Measurements from ENCODE around the gene DYNC2H1. TPM values are rescaled to one million over a fixed set of nuclear protein-coding genes. Genes with fewer than 3 reads are reported as not detected.

DYNC2H1 gene
- total and polyA plus RNA-seq, 12 donors, result 11.0 to 30.6 (median 18.9) TPM

DNA sequence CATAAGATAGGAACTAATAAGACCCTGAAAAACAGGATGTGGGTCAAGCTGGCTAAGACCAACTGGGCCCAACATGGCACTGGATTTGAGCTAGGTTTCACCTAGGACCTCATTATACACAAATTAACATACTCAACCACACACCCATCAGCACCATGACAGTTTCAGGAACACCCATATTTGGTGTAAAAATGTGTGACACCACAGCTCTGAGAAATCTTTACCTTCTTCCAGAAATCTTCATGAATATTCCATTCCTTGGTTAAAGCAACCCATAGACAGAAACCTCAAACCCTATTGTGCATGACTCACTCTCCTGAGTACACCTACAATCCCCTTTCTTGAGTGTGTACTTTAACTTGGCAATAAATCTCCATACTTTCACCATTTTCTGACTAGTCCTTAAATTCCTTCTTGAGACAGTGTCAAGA, 378.8 kb downstream of the DYNC2H1 start:
- Histone ChIP-seq H3K36me3 (replicated peaks in 1 of 2) (no peaks in the 10 kb centered on the region), H3K4me1 (replicated peaks in 1 of 2) (no peaks in the 10 kb centered on the region), H3K4me3 (no peak overlapping the region), H3K27ac (no peak overlapping the region), H3K9me3 (replicated peaks in 1 of 3) (no peaks in the 10 kb centered on the region), H3K27me3 (no peaks in the 10 kb centered on the region)
- intact Hi-C loops (cut with DNase I), result no loop called here
- DNase-seq, result no peak
- TF ChIP-seq POLR2A (IDR thresholded peaks at IDR 0.05), result no peak
- TF ChIP-seq, protein P1, sequence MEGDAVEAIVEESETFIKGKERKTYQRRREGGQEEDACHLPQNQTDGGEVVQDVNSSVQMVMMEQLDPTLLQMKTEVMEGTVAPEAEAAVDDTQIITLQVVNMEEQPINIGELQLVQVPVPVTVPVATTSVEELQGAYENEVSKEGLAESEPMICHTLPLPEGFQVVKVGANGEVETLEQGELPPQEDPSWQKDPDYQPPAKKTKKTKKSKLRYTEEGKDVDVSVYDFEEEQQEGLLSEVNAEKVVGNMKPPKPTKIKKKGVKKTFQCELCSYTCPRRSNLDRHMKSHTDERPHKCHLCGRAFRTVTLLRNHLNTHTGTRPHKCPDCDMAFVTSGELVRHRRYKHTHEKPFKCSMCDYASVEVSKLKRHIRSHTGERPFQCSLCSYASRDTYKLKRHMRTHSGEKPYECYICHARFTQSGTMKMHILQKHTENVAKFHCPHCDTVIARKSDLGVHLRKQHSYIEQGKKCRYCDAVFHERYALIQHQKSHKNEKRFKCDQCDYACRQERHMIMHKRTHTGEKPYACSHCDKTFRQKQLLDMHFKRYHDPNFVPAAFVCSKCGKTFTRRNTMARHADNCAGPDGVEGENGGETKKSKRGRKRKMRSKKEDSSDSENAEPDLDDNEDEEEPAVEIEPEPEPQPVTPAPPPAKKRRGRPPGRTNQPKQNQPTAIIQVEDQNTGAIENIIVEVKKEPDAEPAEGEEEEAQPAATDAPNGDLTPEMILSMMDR (IDR thresholded peaks at IDR 0.05), result no peak

DNA sequence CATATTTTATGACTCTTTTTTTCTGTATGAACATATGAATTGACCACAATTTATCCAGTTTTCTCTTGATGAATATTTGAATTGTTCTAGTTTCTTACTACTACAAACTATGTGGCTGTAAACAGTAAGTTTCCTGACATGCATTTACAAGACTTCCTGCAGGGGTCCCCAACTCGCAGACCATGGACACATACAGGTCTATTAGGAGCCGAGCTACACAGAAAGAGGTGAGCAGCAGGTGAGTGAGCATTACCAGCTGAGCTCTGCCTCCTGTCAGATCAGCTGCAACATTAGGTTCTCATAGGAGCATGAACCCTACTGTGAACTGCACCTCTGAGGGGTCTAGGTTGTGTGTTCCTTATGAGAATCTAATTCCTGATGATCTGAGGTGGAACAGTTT, 379.4 kb downstream of the DYNC2H1 start:
- 85 to 97% (median 94%) methylated on average over 2 of the region's 2 CpGs for WGBS, 4 donors
- Histone ChIP-seq H3K4me3 (no peak overlapping the region), H3K36me3 (replicated peaks in 1 of 2) (no peaks in the 10 kb centered on the region), H3K27me3 (no peaks in the 10 kb centered on the region), H3K27ac (no peak overlapping the region), H3K4me1 (replicated peaks in 1 of 2) (no peaks in the 10 kb centered on the region), H3K9me3 (replicated peaks in 1 of 3) (no peaks in the 10 kb centered on the region)
- intact Hi-C loops (cut with DNase I), result no loop called here
- TF ChIP-seq POLR2A (IDR thresholded peaks at IDR 0.05), result no peak
- TF ChIP-seq, protein P1 (IDR thresholded peaks at IDR 0.05), result no peak
- no peak for DNase-seq

DNA sequence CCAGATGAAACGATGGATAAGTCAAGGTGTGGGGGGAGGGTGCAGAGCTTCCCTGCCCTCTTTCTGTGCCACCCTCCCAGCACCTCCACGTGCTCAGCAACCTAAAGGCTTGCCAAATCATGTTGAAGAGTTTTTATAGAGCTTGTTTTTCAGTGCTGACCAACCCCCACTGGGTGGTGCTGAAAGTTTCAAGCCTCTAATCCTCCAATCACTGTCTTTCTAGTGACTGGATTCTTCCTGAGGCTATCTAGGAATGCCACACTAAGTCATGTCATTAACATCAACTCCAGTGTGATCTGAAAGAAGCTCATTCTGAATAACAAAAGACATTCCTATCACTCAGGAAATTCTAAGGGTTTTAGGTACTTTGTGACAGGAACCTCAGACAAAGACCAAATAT, 382.6 kb downstream of the DYNC2H1 start:
- TF ChIP-seq, protein P1 (IDR thresholded peaks at IDR 0.05), result no peak
- no peak for TF ChIP-seq POLR2A (IDR thresholded peaks at IDR 0.05)
- Histone ChIP-seq H3K9me3 (replicated peaks in 1 of 3) (no peaks in the 10 kb centered on the region), H3K4me1 (replicated peaks in 1 of 2) (no peaks in the 10 kb centered on the region), H3K27me3 (no peaks in the 10 kb centered on the region), H3K4me3 (no peak overlapping the region), H3K27ac (no peak overlapping the region), H3K36me3 (replicated peaks in 1 of 2) (no peaks in the 10 kb centered on the region)
- WGBS, 4 donors, result 69 to 85% (median 72%) methylated on average over 2 of the region's 2 CpGs
- DNase-seq, result no peak
- intact Hi-C loops (cut with DNase I), result no loop called here

DNA sequence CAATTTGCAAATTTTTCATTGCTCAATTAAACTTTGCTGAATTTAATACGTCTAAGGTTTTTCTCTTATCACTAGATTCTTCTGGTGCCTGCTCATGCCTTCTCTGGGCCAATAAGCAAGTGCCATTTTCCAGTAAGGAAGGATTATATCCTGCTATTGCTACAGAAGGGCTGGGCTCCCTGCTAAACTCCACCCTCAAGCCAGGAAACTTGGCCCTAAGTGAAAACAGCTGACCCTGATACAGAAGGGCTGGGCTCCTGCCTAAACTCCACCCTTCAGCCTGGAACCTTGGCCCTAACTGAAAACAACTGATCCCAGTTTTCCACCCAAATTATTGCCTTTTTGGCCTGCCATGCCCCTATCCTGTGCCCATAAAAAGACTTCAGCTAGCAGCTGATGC, 385.3 kb downstream of the DYNC2H1 start:
- WGBS, 4 donors, result 60 to 74% (median 65%) methylated on average over 1 of the region's 1 CpG
- intact Hi-C loops (cut with DNase I), result no loop called here
- no peaks in the 10 kb centered on the region for H3K4me1 ChIP-seq (replicated peaks in 1 of 2)
- no peak overlapping the region for H3K4me3 ChIP-seq
- no peaks in the 10 kb centered on the region for H3K9me3 ChIP-seq (replicated peaks in 1 of 3)
- H3K36me3 ChIP-seq (replicated peaks in 1 of 2), result no peaks in the 10 kb centered on the region
- peak in 2 of 7 donors; percentile 21 to 38 for DNase-seq
- no peaks in the 10 kb centered on the region for H3K27me3 ChIP-seq
- no peak for TF ChIP-seq POLR2A (IDR thresholded peaks at IDR 0.05)
- TF ChIP-seq, protein P1 (IDR thresholded peaks at IDR 0.05), result no peak
- H3K27ac ChIP-seq, result no peak overlapping the region

Measured in adrenal gland (tissue), 12 donors.